NCI-H128 (cell line): ENCODE data around the gene CSTF3.
A peak's percentile ranks its signal among the peaks of the same experiment; 100 is the strongest.

Source experiments
- DNase-seq: peaks from one replicate; lab custom pipeline; 2025; ENCODE audit not compliant: unreplicated experiment; lab: John Stamatoyannopoulos, UW

The CSTF3 gene

DNA sequence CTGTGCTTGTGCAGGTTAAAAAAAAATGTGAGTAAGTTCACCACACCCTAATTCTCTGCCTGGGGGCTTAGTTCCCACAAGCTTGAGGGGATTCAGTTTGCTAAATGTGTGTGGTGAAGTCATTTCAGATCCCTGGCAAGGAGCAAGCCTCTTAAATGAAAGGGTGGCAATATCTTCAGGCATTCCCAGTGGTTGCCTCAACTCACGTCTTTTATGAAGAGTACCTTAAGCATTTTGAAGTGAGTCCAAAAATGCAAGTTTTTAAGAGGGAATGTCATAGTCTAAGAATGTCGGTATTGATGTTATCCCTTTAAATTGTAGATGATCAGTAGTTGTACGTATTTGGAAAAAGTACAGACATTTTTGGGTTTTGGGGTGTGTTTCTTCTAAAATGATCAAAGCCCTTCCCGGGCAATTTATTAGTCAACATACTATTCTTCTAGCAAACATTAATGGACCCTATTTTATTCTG lies 117.0 kb downstream of the CSTF3 start:
- no peak for DNase-seq

DNA sequence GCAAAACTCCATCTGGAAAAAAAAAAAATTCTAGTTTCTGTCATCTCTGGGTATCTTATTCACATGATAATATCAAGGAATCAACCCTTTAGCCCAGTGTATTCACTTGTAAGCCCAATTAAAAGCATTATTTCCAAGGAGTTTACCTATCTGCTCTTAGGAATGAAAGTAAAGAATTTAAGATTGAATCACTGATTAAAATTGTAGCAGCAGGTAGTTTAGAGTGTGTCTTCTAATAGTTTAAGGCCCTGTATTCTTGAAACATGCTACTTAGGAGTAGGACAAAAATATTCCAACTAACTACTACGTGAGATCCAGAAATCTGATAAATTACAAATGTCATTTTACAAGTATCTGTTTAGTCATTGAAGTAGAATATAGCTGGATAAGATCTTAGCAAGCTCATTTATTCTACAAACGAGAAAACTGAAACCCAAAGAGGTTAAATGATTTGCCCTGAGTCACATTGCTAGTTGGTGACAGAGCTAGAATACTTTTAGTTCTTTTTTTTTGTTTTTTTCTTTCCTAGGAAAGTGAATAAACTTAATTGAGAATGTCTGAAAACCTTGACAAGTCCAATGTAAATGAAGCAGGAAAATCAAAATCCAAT lies 118.0 kb downstream of the CSTF3 start:
- DNase-seq, result no peak

DNA sequence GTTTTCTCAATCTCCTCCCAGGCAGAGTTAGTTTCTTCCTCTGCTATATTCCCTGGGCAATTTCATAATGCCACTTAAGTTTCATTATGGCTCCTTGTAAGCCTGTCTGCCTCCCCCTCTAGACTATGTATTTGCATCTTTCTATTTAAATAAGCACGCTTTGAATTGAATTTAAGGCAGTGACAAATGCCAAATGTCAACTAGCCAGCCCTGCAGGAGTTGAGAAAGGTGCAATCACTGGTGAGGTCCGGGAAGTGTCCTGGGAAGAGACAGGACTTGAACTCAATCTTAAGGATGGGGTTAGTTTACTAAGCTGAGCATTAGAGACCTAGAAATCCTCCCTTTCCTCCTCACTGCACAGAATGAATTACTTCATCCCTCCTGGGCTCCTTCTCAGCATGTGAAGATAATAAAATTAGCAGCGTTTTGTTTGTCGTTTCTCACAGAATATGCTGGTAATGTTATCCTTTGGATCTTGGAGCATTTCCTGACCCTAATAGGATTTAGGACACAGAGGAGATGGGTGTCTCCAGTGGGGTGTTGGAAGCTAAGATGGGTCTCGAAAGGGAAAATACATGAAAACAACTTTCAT lies 120.3 kb downstream of the CSTF3 start:
- DNase-seq, result no peak

DNA sequence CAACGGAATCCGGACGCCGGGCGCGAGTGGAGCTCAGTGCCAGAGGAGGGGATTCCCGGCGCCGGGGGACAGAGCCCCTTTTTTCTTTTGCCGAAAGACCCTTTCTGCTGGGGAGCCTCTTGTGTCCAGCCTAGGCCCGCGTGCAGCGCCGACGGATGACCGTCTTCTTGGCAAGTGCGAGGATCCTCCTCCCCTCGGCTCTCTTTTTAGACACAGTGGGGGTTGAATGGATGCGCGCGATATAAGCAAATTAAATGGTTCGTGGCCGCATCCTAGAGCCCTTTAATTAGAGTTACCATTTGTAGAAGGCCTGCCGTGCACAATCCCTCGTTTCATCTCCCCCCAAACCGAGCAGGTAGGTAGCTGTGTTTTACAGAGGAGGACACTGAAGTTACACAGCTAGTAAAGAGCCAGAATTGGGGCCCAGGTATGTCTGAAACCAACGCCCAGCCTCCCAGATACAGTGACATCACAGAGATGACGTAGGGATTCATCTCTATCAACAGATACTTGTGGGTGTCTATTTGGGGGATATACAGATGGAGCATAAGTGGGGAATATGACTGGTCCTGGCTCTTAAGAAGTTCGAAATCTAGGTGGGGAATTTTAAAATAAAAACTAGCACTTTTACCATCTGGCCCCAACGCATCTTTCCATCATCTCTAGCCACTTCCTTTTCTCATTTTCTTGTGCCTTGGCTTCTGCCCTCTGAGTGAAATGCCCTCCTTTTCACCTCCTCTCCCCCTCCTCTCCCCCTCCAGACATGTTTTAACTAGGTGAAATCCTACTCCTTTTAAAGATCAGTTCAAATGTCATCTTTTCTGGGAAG lies 121.0 kb downstream of the CSTF3 start:
- DNase-seq, result no peak

DNA sequence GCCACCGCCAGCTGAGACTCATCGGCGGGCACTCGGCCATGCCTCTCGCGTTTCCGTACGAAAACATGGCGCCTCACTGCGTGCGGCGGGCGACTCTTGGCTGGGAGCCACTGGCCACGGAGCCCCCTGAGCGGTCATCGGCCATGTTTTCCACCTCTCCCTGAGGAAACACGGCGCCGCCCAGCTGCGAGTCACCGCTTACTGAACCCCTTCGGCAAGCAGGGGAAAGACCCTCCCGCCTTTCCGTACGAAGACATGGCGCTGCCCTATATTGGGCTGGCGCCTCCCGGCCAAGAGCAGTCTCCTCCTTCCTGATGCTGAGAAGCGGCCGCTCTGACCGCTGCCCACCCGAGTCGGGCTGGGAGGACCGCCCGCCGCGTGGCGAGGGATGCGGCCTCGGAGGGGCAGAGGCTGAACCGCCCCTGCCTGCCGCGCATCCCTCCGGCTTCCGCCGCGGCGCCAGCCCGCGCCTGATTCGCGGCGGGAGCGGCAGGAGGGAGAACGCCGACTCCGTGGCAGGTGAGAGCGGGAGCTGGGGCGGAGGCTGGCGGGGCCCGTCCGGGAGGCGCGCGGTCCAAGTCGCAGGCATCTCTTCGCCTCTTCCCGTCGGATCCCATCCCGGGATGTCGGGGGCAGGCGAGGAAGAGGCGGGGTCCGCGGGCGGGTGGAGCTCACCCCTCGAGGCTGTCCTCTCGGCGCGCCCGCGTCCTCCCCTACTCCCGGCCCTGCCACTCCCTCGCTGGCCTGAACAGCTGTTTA lies 121.8 kb downstream of the CSTF3 start, which contains the start of gene TCP11L1:
TCP11L1 (plus strand) TSS at position 299 of the 759 bp plus-strand sequence. CDS start 4,202 bp downstream, outside the sequence.
- DNase-seq, result peak; percentile 82

DNA sequence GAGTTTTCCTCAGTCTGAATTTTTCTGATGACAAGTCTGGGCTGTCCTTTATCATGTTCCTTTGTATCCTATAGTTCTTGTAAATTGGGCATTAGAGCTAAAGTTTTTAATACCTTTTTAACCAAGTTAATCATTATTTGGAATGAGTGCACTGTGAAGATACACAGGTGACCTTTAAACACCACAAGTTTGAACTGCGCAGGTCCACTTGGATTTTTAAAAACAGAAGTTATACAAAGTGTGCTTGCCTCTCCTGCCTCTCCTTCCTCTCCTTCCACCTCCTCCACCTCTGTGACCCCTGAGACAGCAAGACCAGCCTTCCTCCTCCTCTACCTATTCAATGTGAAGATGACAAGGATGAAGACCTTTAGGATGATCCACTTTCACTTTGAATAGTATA lies 126.3 kb downstream of the CSTF3 start:
- no peak for DNase-seq
